Liver (tissue), 3 donors: ENCODE data around the gene ZNF92.

Source experiments
- CTCF ChIP-seq: fragments of 150-350 bp; IDR thresholded peaks from 2 replicates; pipeline ENCODE4 v1.5.1; 2017; ENCODE audit warnings: improper control_type of control experiment, low read depth, low read length; ENCODE audit not compliant: missing input control
- FOXA1 ChIP-seq: IDR thresholded peaks from 2 replicates; pipeline ENCODE4 v1.6.1; 2016; ENCODE audit warnings: antibody characterized with exemption
- SP1 ChIP-seq: IDR thresholded peaks from 2 replicates; pipeline ENCODE4 v1.6.1; 2018; ENCODE audit warnings: antibody characterized with exemption, mild to moderate bottlenecking
- YY1 ChIP-seq: IDR thresholded peaks from 2 replicates; pipeline ENCODE4 v1.6.1; 2016; ENCODE audit warnings: antibody characterized with exemption, mild to moderate bottlenecking
- donor health status: healthy.
- donor health status: healthy.

- no peak for TF ChIP-seq FOXA1
- TF ChIP-seq SP1, result no peak
- TF ChIP-seq YY1, result no peak
- TF ChIP-seq CTCF, result no peak
Measured at GRCh38 chr7:65404020-65404419, 30.4 kb downstream of the ZNF92 start.
